ENCODE data around the gene COQ8A. TPM values are rescaled to one million over a fixed set of nuclear protein-coding genes. Genes with fewer than 3 reads are reported as not detected.

Gene COQ8A
- total and polyA plus RNA-seq, 2 experiments from 2014 or later, result 25.2 to 37.4 TPM

DNA sequence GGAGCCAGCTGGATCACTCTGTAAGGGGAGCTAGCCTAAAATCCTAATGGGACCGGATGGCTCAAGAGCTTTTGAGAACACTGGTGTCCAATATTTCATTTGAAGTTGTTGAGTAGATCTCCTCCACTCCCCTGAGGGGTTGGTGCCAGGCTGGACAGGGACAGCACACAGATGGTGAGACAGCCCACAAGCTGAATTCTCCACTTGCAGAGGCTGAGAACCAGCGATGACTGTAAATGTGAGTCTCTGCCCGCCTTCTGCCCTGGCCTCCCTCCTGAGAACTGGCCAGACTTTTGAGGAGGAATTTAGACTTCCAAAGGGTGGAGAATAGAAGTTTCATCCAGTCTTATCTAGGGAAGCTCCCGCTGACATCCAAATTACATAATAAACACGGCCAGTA is 20.5 kb upstream of the COQ8A start:
- no peak overlapping the region for H3K4me3 Mint-ChIP-seq
- H3K4me1 ChIP-seq (ENCODE audit: insufficient read depth), result no peaks in the 10 kb centered on the region
- no peak overlapping the region for H3K27ac ChIP-seq (ENCODE audit: low read depth)
- H3K79me2 ChIP-seq (replicated peaks; ENCODE audit: insufficient read depth), result no peaks in the 10 kb centered on the region
- H3K27me3 ChIP-seq (ENCODE audit: insufficient read depth), result no peaks in the 10 kb centered on the region
- TF ChIP-seq EZH2phosphoT487 (IDR thresholded peaks at IDR 0.05; ENCODE audit: unreplicated experiment) (no peak), ZNF331 (CRISPR knock-in tag; IDR thresholded peaks at IDR 0.05; ENCODE audit: low read depth) (no peak), STAT1 (IDR thresholded peaks at IDR 0.05; ENCODE audit: unreplicated experiment) (no peak), ZNF114 (CRISPR knock-in tag; IDR thresholded peaks at IDR 0.05) (no peak), CREB1 (CRISPR knock-in tag; IDR thresholded peaks at IDR 0.05; ENCODE audit: low read depth) (no peak), EZH2 (IDR thresholded peaks at IDR 0.05; ENCODE audit: low read depth, unreplicated experiment) (no peak), NANOG (IDR thresholded peaks at IDR 0.05; ENCODE audit: borderline replicate concordance) (no peak)
- TF ChIP-seq, protein P1, sequence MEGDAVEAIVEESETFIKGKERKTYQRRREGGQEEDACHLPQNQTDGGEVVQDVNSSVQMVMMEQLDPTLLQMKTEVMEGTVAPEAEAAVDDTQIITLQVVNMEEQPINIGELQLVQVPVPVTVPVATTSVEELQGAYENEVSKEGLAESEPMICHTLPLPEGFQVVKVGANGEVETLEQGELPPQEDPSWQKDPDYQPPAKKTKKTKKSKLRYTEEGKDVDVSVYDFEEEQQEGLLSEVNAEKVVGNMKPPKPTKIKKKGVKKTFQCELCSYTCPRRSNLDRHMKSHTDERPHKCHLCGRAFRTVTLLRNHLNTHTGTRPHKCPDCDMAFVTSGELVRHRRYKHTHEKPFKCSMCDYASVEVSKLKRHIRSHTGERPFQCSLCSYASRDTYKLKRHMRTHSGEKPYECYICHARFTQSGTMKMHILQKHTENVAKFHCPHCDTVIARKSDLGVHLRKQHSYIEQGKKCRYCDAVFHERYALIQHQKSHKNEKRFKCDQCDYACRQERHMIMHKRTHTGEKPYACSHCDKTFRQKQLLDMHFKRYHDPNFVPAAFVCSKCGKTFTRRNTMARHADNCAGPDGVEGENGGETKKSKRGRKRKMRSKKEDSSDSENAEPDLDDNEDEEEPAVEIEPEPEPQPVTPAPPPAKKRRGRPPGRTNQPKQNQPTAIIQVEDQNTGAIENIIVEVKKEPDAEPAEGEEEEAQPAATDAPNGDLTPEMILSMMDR (conservative IDR thresholded peaks at IDR 0.05; ENCODE audit: low read depth in 2 of 2), result no peak
- TF ChIP-seq, protein P2, sequence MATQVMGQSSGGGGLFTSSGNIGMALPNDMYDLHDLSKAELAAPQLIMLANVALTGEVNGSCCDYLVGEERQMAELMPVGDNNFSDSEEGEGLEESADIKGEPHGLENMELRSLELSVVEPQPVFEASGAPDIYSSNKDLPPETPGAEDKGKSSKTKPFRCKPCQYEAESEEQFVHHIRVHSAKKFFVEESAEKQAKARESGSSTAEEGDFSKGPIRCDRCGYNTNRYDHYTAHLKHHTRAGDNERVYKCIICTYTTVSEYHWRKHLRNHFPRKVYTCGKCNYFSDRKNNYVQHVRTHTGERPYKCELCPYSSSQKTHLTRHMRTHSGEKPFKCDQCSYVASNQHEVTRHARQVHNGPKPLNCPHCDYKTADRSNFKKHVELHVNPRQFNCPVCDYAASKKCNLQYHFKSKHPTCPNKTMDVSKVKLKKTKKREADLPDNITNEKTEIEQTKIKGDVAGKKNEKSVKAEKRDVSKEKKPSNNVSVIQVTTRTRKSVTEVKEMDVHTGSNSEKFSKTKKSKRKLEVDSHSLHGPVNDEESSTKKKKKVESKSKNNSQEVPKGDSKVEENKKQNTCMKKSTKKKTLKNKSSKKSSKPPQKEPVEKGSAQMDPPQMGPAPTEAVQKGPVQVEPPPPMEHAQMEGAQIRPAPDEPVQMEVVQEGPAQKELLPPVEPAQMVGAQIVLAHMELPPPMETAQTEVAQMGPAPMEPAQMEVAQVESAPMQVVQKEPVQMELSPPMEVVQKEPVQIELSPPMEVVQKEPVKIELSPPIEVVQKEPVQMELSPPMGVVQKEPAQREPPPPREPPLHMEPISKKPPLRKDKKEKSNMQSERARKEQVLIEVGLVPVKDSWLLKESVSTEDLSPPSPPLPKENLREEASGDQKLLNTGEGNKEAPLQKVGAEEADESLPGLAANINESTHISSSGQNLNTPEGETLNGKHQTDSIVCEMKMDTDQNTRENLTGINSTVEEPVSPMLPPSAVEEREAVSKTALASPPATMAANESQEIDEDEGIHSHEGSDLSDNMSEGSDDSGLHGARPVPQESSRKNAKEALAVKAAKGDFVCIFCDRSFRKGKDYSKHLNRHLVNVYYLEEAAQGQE (IDR thresholded peaks at IDR 0.05; ENCODE audit: unreplicated experiment), result no peak
- H3K4me2 ChIP-seq, result no peak overlapping the region
- peaks cover 4% of the 10 kb centered on the region for H3K27me3 Mint-ChIP-seq (ENCODE audit: insufficient read depth, low read depth, poor library complexity)
- no peak overlapping the region for H3K27ac Mint-ChIP-seq
- H3K4me1 Mint-ChIP-seq, result no peaks in the 10 kb centered on the region
- DNase-seq (ENCODE audit: low spot score) (no peak), ATAC-seq (no peak)
- no peaks in the 10 kb centered on the region for H3K9me2 ChIP-seq (ENCODE audit: insufficient read depth)
- H4K20me1 ChIP-seq (replicated peaks; ENCODE audit: insufficient read depth), result no peaks in the 10 kb centered on the region
- no peak overlapping the region for H3K4me3 ChIP-seq
- no peaks in the 10 kb centered on the region; the same call in 2 of the 3 replicates for H3K9me3 Mint-ChIP-seq
- no peaks in the 10 kb centered on the region for H3K36me3 Mint-ChIP-seq (ENCODE audit: low read depth)
- no peaks in the 10 kb centered on the region for H3K36me3 ChIP-seq (ENCODE audit: insufficient read depth)
- no peak overlapping the region for H2AFZ ChIP-seq
- no peaks in the 10 kb centered on the region for H3F3A ChIP-seq (replicated peaks; ENCODE audit: low read depth)

- Histone ChIP-seq H3K9me2 (ENCODE audit: insufficient read depth) (no peaks in the 10 kb centered on the region), H3K27me3 (ENCODE audit: insufficient read depth) (no peaks in the 10 kb centered on the region), H3K4me3 (no peak overlapping the region), H3F3A (replicated peaks; ENCODE audit: low read depth) (no peaks in the 10 kb centered on the region), H3K27ac (ENCODE audit: low read depth) (no peak overlapping the region), H3K4me1 (ENCODE audit: insufficient read depth) (no peaks in the 10 kb centered on the region), H3K4me2 (no peak overlapping the region), H3K79me2 (replicated peaks; ENCODE audit: insufficient read depth) (no peaks in the 10 kb centered on the region), H4K20me1 (replicated peaks; ENCODE audit: insufficient read depth) (no peaks in the 10 kb centered on the region), H2AFZ (no peak overlapping the region), H3K36me3 (ENCODE audit: insufficient read depth) (no peaks in the 10 kb centered on the region)
- H3K9me3 Mint-ChIP-seq, result no peaks in the 10 kb centered on the region; the same call in 2 of the 3 replicates
- ATAC-seq, result no peak
- TF ChIP-seq POLR2AphosphoS5 (IDR thresholded peaks at IDR 0.05; ENCODE audit: low read depth) (no peak), CREB1 (CRISPR knock-in tag; IDR thresholded peaks at IDR 0.05; ENCODE audit: low read depth) (no peak), EZH2phosphoT487 (IDR thresholded peaks at IDR 0.05; ENCODE audit: unreplicated experiment) (no peak), JUNB (IDR thresholded peaks at IDR 0.05; ENCODE audit: unreplicated experiment) (no peak)
- H3K27me3 Mint-ChIP-seq (ENCODE audit: insufficient read depth, low read depth, poor library complexity), result peaks cover 4% of the 10 kb centered on the region
- no peak for DNase-seq (ENCODE audit: low spot score)
- no peak overlapping the region for H3K27ac Mint-ChIP-seq
- no peak overlapping the region for H3K4me3 Mint-ChIP-seq
- no peaks in the 10 kb centered on the region for H3K36me3 Mint-ChIP-seq (ENCODE audit: low read depth)
- H3K4me1 Mint-ChIP-seq, result no peaks in the 10 kb centered on the region
Measured at GRCh38 chr1:226919995-226920394, 20.1 kb upstream of the COQ8A start.
